ENCODE results near the gene DRG2. TPM values are rescaled to one million over a fixed set of nuclear protein-coding genes. Genes with fewer than 3 reads are reported as not detected.

The DRG2 gene
- total RNA-seq, 2 experiments from 2014 or later: 43.6 to 53.2 TPM

DNA sequence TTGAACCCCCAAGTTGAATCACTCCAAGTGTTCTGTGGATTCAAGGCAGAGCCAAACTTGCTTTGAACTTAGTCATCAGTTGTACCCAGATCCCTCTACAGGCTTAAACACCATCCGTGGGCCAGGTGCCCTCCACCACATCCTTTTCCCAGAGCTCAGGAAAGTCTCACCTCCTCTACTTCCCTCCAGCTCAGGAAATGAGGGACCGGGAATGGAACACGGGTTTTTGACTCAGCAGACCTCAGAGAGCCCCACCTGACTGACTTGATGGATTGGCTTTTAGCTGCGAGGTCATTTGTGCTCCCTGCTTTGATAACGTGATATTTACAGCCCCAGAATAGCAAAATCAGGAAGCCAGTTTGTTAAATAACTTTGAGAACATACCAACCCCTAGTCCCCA lies 28.5 kb upstream of the DRG2 start:
- ATAC-seq (ENCODE audit: low read depth): no peak
- no peaks in the 10 kb centered on the region for H3K4me1 Mint-ChIP-seq
- H3K27me3 Mint-ChIP-seq: no peaks in the 10 kb centered on the region
- H3K4me3 Mint-ChIP-seq: no peak overlapping the region
- H3K36me3 Mint-ChIP-seq: peaks cover 15% of the 10 kb centered on the region
- POLR2A ChIA-PET: no interaction called here
- H3K27ac Mint-ChIP-seq: no peak overlapping the region
- H3K9me3 Mint-ChIP-seq: no peaks in the 10 kb centered on the region
- DNase-seq: no peak

DNA sequence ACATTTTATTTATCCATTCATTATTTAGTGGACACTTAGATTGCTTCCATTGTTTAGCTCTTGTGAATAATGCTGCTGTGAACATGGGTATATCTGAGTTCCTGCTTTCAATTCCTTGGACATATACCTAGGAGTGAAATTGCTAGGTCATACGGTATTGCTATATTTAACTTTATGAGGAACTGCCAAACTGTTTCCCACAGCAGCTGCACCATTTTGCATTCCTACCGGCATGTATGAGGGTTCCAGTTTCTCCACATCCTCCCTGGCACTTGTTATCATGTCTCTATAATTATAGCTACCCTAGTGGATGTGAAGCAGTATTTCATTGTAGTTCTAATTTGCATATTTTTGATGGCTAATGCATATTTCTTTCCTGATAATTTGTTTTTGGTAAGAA lies 23.7 kb upstream of the DRG2 start:
- H3K36me3 Mint-ChIP-seq: peaks cover 5% of the 10 kb centered on the region
- H3K27me3 Mint-ChIP-seq: no peaks in the 10 kb centered on the region
- no peak overlapping the region for H3K4me3 Mint-ChIP-seq
- H3K4me1 Mint-ChIP-seq: no peaks in the 10 kb centered on the region
- no peak overlapping the region for H3K27ac Mint-ChIP-seq
- DNase-seq: no peak
- H3K9me3 Mint-ChIP-seq: no peaks in the 10 kb centered on the region
- POLR2A ChIA-PET: no interaction called here
- no peak for ATAC-seq (ENCODE audit: low read depth)

DNA sequence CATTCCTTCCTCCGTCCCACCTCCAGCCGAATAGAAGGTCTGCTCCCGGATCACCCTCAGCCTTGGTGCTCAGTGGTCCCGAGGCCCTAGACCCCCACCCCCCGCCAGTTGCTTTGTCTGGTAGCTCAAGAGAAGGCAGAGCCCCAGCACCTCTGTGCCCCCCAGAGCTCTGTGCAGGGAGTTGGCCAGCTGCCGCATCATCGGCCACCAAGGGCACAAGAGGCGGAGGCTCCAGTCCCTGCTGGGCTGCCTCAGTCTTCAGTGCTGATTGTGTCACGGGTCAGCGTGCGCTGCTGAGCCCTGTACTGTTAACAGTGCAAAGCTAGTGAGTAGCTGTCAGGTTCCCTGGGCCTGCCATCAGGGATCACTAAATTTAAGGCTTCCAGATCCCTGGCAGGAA lies 22.2 kb upstream of the DRG2 start:
- Mint-ChIP-seq H3K4me3 (no peak overlapping the region), H3K9me3 (no peaks in the 10 kb centered on the region), H3K4me1 (no peaks in the 10 kb centered on the region), H3K36me3 (peaks cover 2% of the 10 kb centered on the region), H3K27me3 (peaks cover 2% of the 10 kb centered on the region), H3K27ac (no peak overlapping the region)
- no peak for DNase-seq
- no peak for ATAC-seq (ENCODE audit: low read depth)
- POLR2A ChIA-PET: no interaction called here

DNA sequence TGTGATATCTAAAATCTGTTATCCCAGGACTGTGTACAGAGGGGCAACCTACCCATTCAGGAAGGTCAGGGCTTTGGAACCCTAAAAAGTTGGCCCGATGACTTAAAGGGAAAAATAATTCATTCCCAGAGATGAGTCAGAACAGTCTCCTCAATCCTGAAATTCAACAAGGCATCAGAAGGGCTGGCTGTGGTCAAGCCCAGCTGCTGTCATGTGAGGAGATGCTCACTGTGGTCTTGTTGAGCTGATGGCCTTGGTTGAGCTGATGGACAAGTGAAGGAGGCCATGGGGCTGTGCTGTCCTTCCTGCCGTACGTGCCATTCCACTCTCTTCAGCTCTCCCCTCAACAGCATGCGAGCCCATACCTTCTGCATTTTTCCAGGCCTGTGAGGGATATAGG lies 20.9 kb upstream of the DRG2 start:
- no peak for DNase-seq
- no peaks in the 10 kb centered on the region for H3K9me3 Mint-ChIP-seq
- H3K4me3 Mint-ChIP-seq: no peak overlapping the region
- no peak overlapping the region for H3K27ac Mint-ChIP-seq
- POLR2A ChIA-PET: no interaction called here
- no peak for ATAC-seq (ENCODE audit: low read depth)
- H3K4me1 Mint-ChIP-seq: peaks cover 6% of the 10 kb centered on the region
- peaks cover 6% of the 10 kb centered on the region for H3K27me3 Mint-ChIP-seq
- H3K36me3 Mint-ChIP-seq: peaks cover 2% of the 10 kb centered on the region

DNA sequence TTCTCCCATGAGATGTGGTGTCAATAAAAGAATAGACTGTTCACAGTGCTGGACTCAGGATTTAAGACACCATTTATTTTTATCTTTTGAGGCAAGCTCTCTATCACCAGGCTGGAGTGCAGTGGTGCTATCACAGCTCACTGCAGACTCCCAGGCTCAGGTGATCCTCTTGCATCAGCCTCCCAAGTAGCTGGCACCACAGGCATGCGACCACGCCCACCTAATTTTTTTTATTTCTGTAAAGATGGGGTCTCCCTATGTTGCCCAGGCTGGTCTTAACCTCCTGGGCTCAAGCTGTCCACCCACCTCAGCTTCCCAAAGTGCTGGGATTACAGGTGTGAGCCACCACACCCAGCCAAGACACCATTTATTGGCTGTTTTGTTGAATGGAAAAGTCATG lies 18.6 kb upstream of the DRG2 start:
- Mint-ChIP-seq H3K36me3 (peaks cover 2% of the 10 kb centered on the region), H3K9me3 (no peaks in the 10 kb centered on the region), H3K4me1 (peaks cover 6% of the 10 kb centered on the region), H3K27ac (no peak overlapping the region), H3K27me3 (peaks cover 15% of the 10 kb centered on the region), H3K4me3 (no peak overlapping the region)
- DNase-seq (no peak), ATAC-seq (ENCODE audit: low read depth) (no peak)
- POLR2A ChIA-PET: no interaction called here

DNA sequence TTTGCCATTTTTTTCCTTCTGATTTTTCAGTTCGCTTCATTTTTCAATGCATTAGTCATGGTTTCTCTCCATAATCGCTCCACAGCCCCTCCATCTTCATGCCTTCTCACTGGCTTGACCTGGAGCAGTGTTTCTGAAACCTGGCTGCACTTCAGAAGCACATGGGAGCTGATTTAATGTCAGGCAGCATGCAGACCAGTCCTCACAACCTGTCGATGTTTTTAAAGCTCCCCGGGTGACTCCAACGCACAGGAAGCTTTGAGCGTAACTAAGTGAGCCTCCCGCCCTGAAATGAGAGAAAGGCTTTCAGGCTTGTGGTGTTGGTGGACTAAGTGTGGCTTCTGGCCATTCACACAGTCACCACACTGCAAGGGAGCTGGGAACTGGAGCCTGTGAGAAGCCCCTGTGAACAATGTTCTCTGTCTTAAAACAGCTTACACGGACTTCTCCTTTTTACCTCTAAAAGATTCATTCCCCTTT lies 16.8 kb upstream of the DRG2 start:
- Mint-ChIP-seq H3K27ac (no peak overlapping the region), H3K36me3 (no peaks in the 10 kb centered on the region), H3K27me3 (peaks cover 25% of the 10 kb centered on the region), H3K9me3 (no peaks in the 10 kb centered on the region), H3K4me3 (peak overlapping the region; percentile 30), H3K4me1 (peaks cover 6% of the 10 kb centered on the region)
- no peak for DNase-seq
- ATAC-seq (ENCODE audit: low read depth): no peak
- POLR2A ChIA-PET: interaction anchor here (1.3 kb wide), 1 partner anchor 18 kb away, joined by 3 read pairs; no protein-coding TSS in a partner anchor

DNA sequence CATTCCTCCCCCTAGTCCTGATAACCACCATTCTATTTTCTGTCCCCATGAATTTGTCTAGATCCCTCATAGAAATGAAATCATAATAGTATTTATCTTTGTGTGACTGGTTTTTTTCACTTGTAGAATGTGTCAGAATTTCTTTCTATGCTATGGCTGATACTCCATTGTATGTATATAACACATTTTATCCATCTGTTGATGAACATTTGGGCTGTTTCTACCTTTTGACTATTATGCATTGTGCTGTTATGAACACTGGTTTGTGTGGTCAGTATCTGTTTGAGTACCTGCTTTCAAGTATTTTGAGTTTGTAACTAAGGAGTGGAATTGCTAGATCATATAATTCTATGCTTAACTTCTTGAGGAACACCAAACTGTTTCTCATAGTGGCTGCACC lies 16.0 kb upstream of the DRG2 start:
- peaks cover 32% of the 10 kb centered on the region for H3K27me3 Mint-ChIP-seq
- H3K36me3 Mint-ChIP-seq: no peaks in the 10 kb centered on the region
- no peak overlapping the region for H3K27ac Mint-ChIP-seq
- ATAC-seq (ENCODE audit: low read depth): no peak
- peaks cover 6% of the 10 kb centered on the region for H3K4me1 Mint-ChIP-seq
- POLR2A ChIA-PET: no interaction called here
- DNase-seq: no peak
- H3K4me3 Mint-ChIP-seq: no peak overlapping the region
- no peaks in the 10 kb centered on the region for H3K9me3 Mint-ChIP-seq

DNA sequence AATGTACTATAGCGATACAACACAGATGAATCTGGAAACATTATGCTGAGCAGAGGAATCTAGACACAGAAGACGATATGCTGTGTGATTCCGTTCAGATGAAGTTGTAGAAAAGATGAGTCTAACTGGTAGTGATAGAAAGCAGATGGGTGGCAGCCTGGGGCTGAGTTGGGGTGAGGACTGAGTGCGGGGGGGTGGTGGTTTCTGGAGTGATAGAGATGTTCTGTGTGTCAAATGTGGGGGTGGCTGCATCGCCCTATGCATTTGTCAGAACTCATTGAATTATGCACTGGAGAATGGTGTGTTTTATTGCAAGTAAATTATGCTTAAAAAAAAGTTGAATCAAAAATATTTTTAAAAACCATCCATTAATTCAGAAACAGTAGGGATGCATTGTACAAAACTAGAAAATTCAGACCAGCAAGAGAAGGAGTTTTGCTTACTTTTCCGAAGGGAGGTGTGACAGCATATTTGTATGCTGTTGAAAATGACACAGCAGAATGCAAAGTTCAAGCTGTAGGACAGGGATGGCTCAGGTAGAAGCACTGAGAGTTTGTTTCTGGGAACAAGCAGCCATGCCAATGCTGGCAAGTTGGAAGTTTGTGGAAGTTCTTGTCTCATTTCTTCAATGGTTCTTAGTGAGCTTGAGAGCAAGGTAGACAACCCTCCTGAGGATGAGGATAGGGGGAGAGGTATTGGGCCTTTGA lies 13.0 kb upstream of the DRG2 start:
- no peak for DNase-seq
- H3K4me3 Mint-ChIP-seq: no peak overlapping the region
- POLR2A ChIA-PET: no interaction called here
- H3K36me3 Mint-ChIP-seq: no peaks in the 10 kb centered on the region
- ATAC-seq (ENCODE audit: low read depth): no peak
- no peak overlapping the region for H3K27ac Mint-ChIP-seq
- H3K27me3 Mint-ChIP-seq: peaks cover 42% of the 10 kb centered on the region
- H3K9me3 Mint-ChIP-seq: no peaks in the 10 kb centered on the region
- H3K4me1 Mint-ChIP-seq: peaks cover 6% of the 10 kb centered on the region

DNA sequence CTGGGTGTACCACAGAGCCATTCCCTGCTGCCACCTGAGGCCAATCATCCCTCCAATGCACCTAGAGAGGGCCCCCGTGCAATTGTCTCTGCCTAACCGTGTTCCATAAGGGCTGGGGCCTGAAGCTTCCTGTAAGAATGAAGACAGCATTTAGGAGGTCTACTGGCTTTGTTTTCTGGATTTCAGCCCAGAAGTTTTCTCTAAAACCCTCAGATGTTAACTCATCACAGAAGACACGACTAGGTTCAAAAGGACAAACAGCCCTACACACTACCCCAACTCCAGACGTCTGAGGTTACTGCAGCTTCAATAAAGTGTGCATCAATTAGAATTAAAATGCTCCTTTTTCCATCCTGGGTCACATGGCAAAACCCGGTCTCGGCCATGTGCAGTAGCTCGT lies 10.8 kb upstream of the DRG2 start:
- Mint-ChIP-seq H3K9me3 (no peaks in the 10 kb centered on the region), H3K27me3 (peaks cover 41% of the 10 kb centered on the region), H3K27ac (no peak overlapping the region), H3K4me1 (no peaks in the 10 kb centered on the region), H3K4me3 (no peak overlapping the region), H3K36me3 (no peaks in the 10 kb centered on the region)
- no peak for ATAC-seq (ENCODE audit: low read depth)
- POLR2A ChIA-PET: no interaction called here
- DNase-seq: no peak

DNA sequence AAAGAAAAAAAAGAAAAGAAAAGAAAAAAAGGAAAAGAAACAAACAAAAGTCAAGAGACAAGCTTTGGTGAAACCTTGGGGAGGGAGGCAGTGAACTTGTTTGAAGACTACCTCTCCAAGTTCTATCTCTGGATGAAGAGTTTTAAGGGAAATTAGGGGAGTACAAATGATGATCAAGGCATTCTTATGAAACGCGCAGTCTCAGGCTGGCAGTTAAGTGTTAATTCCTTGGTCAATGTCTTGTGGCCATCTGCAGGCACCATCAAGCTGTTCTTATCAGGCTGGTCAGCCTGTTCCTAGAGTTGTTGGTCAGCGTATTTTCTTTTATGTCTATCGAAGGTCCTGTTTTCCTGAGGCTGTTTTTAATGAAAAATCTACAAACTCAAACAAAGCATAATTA lies 8.2 kb upstream of the DRG2 start:
- H3K36me3 Mint-ChIP-seq: no peaks in the 10 kb centered on the region
- no peak overlapping the region for H3K27ac Mint-ChIP-seq
- peaks cover 31% of the 10 kb centered on the region for H3K27me3 Mint-ChIP-seq
- ATAC-seq (ENCODE audit: low read depth): no peak
- no peak overlapping the region for H3K4me3 Mint-ChIP-seq
- H3K9me3 Mint-ChIP-seq: no peaks in the 10 kb centered on the region
- DNase-seq: no peak
- no peaks in the 10 kb centered on the region for H3K4me1 Mint-ChIP-seq
- POLR2A ChIA-PET: no interaction called here

DNA sequence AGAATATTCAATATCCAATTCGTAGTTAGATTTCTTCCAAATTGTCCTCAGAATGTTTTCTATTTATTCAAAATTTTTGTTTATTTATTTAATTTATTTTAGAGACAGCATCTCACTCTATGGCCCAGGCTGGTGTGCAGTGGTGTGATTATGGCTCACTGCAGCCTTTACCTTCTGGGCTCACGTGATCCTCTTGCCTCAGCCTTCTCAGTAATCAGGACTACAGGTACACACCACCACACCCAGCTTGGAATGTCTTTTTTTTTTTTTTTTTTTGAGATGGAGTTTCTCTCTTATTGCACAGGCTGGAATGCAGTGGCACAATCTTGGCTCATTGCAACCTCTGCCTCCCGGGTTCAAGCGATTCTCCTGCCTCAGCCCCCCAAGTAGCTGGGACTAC lies 3.5 kb upstream of the DRG2 start:
- POLR2A ChIA-PET: no interaction called here

DNA sequence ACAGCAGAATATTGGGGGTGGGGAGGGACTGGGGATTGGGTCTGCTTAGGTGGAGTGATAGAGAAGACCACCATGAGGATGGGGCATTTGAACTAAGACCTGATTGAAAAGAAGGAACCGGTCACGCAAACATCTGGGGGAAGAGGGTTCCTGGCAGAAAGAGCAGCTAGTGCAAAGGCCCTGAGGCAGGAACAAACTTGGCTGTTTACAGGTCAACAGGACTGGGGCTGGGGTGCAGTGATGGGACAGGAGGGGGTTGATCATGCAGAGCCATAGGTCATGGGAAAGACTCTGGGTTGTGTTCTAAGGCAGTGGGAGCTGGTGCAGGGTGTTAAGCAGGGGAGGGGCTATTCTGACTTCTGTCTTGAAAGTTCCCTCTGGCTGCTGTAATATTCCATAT lies 1.9 kb downstream of the DRG2 start:
- H3K9me3 Mint-ChIP-seq: no peaks in the 10 kb centered on the region
- H3K36me3 Mint-ChIP-seq: peaks cover 13% of the 10 kb centered on the region
- ATAC-seq (ENCODE audit: low read depth): no peak
- peak overlapping the region; percentile 21 for H3K27ac Mint-ChIP-seq
- peaks cover 18% of the 10 kb centered on the region for H3K4me1 Mint-ChIP-seq
- no peaks in the 10 kb centered on the region for H3K27me3 Mint-ChIP-seq
- H3K4me3 Mint-ChIP-seq: peak overlapping the region; percentile 99
- no peak for DNase-seq
- POLR2A ChIA-PET: no interaction called here

More for the DNA sequence above, 3.5 kb upstream of the DRG2 start:
- H3K36me3 Mint-ChIP-seq: peaks cover 2% of the 10 kb centered on the region
- no peak for ATAC-seq (ENCODE audit: low read depth)
- H3K4me1 Mint-ChIP-seq: peaks cover 11% of the 10 kb centered on the region
- peaks cover 10% of the 10 kb centered on the region for H3K27me3 Mint-ChIP-seq
- H3K9me3 Mint-ChIP-seq: no peaks in the 10 kb centered on the region
- H3K27ac Mint-ChIP-seq: no peak overlapping the region
- no peak for DNase-seq
- H3K4me3 Mint-ChIP-seq: no peak overlapping the region

DNA sequence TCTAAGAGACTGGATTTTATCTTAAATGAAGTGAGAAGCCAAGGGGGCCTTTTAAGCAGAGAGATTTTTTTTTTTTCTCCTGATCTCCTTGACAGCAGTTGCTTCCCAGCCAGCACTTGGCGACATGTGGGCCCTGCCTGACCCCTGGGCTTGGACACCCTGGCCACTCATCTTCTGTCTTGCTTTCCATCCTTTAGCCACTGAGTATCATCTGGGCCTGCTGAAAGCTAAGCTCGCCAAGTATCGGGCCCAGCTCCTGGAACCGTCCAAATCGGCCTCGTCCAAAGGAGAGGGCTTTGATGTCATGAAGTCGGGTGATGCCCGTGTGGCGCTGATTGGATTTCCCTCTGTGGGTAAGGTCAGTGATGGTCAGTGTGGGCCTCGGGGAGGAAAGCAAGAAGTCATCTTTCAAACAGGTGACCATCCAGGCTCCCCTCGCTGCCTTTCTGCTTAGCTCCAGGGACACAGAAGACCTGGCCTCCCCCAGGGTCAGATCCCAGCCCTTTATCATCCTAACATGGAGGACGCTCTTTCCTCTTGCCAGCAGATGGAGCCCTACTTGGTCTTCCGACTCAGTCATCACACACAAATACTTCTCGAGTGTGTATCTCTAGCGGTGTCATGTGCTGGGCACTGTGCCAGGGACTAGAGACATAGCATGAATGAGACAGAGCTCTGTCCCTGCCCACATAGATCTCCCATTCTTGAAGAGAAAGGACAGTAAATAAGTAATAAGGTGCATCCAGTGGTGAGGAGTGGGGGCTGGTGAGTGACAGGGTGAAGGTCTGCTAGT lies 6.1 kb downstream of the DRG2 start:
- Mint-ChIP-seq H3K9me3 (no peaks in the 10 kb centered on the region), H3K36me3 (peaks cover 18% of the 10 kb centered on the region), H3K27me3 (no peaks in the 10 kb centered on the region), H3K4me3 (no peak overlapping the region), H3K4me1 (peaks cover 13% of the 10 kb centered on the region), H3K27ac (no peak overlapping the region)
- ATAC-seq (ENCODE audit: low read depth) (no peak), DNase-seq (no peak)
- POLR2A ChIA-PET: no interaction called here

DNA sequence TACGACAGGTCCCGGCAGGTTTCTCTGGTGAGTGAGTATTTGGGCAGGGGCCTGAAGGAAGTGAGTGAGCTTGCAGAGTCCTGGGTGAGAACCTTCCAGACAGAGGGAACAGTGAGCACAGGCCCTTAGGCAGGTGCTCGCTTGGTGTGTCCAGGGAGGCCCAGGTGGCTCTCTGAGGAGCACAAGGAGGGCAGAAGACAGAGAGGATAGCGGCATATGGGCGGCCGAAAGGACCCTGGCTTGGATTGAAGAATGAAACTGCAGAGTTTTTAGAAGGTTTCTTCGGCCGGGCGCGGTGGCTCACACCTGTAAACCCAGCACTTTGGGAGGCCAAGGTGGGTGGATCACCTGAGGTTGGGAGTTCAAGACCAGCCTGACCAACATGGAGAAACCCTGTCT lies 6.7 kb downstream of the DRG2 start:
- Mint-ChIP-seq H3K27ac (no peak overlapping the region), H3K4me1 (peaks cover 7% of the 10 kb centered on the region), H3K36me3 (peaks cover 18% of the 10 kb centered on the region), H3K9me3 (no peaks in the 10 kb centered on the region), H3K4me3 (no peak overlapping the region), H3K27me3 (no peaks in the 10 kb centered on the region)
- POLR2A ChIA-PET: no interaction called here
- ATAC-seq (ENCODE audit: low read depth) (no peak), DNase-seq (no peak)
